NCI-H226 (cell line): ENCODE measurements around the gene SDE2.
A peak's percentile ranks its signal among the peaks of the same experiment; 100 is the strongest.
"Not testable (repeated sequence)": the region's sequence is repeated elsewhere in the genome, so short reads cannot be mapped to it uniquely, and the experiment has no call there.

Experiments
- DNase-seq: peaks from one replicate; pipeline ENCODE4 v3.0.0-alpha.2; 2015

SDE2 gene

DNA sequence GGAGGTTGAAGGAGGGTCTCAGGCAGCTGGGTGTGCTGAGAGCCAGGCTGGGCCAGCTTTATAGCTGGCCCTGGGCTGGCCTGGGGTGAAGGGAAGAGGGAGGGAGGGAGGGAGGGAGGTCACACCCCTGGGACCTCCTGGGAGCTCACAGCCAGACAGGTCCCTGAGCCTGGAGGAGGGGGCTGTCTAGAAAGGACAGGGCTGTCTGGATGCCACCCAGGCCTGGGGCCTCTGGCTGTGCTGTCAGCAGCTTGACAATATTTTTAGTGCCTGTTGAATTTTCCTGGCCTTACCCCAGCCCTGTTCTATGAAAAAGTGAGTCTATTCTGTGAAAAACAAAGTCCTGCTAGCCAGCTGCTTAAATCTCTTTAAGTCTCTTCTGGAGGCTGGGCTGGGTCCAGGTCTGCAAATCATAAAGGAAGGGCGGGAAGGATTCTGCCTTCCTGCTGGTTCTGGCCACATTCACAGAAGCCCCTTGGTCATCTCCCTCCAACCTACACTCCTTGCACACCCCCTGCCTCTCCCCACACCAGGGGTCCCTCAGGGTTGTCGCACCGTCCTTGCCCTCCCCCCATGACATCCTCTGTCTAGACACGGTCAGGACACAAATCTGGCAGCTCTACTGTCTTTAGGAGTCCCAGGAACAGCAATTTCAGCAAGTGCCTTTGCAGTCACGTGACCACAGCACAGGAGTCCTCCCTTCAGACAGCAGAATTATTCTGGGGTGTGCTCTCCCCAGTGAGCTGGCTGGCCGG, 57.8 kb downstream of the SDE2 start, which contains the start of gene LEFTY2:
LEFTY2 (minus strand) TSS at position 34 of the 755 bp plus-strand sequence. CDS start 80 bp downstream, outside the sequence.
- no peak for DNase-seq

- DNase-seq: no peak
Observed at GRCh38 chr1:225940385-225941151, 58.6 kb downstream of the SDE2 start.

DNA sequence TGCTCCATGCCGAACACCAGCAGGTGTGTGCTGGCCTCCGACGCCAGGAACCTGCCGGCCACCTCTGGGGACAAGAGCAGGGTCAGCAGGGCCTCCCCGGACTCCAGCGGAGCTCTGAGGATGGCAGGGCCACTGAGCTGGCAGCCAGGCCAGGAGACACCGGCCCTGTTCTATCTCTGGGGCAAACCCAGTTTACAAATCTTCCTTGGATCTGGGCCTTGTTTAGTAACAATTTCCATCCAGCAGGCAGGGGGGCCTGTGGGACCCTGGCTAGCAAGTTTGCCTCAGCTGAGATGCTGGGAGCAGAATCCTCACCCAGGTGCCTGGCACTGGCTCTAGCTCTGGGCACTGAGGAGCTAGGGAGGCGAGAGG, 59.2 kb downstream of the SDE2 start:
- DNase-seq: not testable (repeated sequence)

DNA sequence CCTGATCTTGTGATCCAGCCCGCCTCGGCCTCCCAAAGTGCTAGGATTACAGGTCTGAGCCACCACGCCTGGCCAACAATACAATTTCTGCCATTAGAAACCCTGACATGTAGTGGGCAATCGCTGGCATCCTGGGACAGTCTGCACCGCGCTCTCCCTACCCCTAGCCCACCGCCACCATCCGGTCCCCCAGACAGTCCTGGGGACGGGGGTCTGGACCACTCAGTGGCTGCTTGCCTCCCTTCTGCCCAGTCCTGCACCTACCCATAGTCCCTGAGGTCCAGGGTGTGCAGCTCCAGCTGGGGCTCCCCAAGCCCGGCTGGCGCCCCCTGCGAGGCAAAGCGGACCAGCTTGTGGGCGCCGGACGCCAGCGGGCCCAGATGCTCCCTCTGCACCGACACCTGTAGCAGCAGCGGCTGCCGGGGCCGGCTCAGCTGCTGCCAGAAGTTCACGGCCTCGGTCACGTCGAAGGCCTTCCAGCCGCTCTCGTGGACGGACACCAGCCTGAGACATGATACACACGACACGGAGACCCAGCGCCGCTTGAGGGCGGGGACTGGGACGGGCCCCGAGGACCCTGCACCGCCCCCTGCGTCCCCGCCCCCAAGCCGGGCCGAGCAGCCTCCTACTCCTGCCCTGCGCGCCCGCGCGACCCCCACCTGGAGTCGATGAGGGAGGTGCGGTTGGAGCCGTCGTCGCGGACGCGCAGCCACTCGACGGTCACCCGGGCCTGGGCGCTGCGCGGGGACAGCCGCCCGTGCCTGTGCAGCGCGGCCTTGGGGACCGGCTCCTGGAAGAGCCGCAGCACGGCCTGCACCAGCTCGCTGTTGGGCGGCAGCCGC, 59.8 kb downstream of the SDE2 start:
- DNase-seq: not testable (repeated sequence)

GRCh38 chr1:225937048-225937968, 61.8 kb downstream of the SDE2 start:
- no peak for DNase-seq

- DNase-seq: no peak
Observed at GRCh38 chr1:225936523-225936922, 62.6 kb downstream of the SDE2 start.

DNA sequence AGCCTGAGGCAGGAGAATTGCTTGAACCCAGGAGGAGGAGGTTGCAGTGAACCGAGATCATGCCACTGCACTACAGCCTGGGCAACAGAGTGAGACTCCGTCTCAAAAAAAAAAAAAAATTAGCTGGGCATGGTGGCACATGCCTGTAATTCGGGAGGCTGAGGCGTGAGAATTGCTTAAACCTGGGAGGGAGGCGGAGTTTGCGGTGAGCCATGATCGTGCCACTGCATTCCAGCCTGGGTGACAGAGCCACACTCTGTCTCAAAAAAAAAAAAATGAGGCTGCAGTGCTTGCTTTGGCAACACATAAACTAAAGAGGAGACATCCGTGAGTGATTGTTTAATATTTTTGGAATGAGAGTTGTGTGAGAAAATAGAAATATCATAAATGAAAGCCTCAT, 63.1 kb downstream of the SDE2 start:
- not testable (repeated sequence) for DNase-seq

DNA sequence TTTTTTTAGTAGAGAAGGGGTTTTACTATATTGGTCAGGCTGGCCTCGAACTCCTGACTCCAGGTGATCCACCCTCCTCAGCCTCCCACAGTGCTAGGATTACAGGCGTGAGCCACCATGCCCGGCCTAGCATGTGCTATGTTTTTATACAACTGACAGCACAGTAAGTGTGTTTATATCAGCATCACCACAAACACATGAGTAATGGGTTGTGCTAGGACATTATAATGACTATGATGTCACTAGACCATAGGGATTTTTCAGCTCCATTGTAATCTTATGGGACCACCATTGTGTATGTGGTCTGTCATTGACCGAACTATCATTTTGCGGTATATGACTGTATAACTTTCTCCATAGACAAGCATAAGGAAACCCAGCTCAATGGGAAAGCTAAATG, 64.4 kb downstream of the SDE2 start:
- no peak for DNase-seq

DNA sequence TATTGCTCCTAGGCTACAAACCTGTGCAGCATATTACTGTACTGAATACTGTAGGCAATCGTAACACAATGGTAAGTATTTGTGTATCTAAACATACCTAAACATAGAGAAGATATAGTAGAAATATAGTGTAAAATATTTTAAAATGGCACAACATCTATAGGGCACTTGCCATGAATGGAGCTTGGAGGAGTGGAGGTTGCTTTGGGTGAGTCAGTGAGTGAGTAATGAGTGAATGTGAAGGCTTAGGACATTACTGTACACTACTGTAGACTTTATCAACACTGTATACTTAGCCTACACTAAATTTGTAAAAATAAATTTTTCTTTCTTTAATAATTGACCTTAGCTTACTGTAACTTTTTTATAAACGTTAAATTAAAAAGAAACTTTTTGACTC, 66.1 kb downstream of the SDE2 start:
- peak; percentile 51 for DNase-seq
